Stimulated activated CD4-positive, alpha-beta T cell treated with anti-CD3 and anti-CD28 coated beads, Interleukin-4, amount 100 ng/mL, for 24 hours (primary cell): Measurements from ENCODE around the gene TNFRSF21.
"Not testable (repeated sequence)": the region's sequence is repeated elsewhere in the genome, so short reads cannot be mapped to it uniquely, and the experiment has no call there.

Experiments used
- DNase-seq: peaks from one replicate; pipeline ENCODE4 v3.0.0-alpha.2; 2020

TNFRSF21 gene

DNA sequence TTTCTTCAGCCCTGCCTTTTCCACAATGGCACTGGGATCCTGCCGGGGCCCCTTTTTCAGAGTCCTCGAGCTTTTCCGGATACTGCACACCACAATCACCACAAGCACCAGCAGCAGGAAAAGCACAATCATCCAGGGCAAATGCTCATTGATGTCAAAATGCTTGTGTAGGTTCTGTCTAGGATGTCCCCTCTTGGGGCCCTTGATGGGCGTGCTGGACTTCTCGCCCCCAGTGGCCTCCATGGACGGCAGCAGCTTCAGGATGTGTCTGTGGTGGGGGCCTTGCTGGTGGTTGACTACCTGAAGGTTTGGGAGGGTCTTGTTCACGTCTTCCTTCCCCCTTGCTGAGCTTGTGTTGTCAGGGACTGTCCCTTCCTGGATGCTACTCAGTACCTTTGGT, 25.7 kb downstream of the TNFRSF21 start:
- DNase-seq = no peak

DNA sequence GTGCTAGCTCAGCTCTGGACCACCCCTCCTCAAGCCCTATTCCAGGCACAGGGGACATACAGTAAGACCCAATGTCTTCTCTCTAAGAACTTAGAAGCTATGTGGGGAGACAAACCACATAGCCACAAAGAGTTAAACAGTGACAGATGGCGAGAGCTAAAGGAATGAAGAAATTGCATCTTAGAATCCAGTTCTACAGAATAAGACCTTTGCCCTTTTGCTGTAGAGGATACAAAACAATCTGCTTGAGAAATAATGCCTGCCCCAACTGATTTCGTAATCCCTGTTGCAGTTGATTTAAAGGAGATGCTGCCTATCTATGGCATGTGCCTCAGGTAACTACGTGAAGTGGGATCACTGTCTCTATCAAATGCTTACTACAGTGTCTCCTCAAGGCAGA, 31.2 kb downstream of the TNFRSF21 start:
- DNase-seq = no peak

DNA sequence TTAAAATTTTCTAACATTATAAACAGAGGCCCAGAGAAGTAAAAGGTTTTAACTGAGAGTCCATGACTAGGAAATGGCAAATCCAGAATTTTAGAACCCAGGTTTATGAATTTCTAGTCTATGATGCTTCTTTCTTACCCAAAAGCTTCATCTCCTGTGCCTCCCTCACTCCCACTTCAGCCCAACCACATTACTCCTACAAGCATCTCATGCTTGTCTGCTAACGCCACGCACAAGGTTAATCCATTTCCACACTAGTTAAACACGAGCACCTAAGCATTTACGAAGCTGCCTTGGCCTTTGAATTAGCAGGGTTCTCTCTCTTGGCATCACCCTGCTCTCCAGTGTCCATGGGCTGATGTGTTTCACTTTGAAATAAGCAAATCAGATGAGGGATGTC, 32.0 kb downstream of the TNFRSF21 start:
- DNase-seq = no peak

DNA sequence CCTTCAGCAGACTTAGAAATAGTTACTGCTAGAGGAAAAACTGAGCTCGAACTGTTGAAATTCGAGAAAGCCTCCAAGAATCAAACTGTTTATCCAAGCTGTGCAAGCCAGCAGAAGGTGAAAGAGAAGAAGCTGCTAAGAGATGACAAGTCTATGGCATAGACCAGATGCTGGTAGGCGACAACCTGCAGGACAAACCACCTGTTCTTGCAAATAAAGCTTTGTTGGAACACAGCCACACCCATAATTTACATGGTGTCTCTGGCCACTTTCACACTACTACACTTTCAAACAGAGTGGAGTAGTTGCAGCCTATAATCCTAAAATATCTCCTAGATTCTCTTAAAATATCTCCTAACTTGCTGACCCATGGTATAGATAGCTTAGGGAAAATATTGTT, 33.3 kb downstream of the TNFRSF21 start:
- no peak for DNase-seq

DNA sequence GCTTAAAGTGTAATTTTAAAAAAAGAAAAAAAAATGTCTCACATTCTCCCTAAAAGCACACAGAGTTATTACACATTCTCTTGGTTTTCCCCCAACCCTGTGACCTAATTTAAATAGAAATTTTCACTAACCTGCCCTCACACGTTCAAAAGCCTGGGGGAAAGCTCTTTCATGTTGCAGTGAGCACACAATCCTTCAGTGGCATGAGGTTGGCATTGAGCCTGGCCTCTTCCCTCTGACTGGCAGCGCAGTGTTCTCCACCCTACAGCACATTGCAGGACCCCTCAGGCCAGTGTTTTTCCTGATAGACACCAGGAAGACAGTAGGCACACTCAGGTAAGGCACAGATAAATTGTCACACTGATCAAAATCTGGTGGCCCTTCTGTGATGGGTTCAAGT, 34.1 kb downstream of the TNFRSF21 start:
- DNase-seq = no peak

DNA sequence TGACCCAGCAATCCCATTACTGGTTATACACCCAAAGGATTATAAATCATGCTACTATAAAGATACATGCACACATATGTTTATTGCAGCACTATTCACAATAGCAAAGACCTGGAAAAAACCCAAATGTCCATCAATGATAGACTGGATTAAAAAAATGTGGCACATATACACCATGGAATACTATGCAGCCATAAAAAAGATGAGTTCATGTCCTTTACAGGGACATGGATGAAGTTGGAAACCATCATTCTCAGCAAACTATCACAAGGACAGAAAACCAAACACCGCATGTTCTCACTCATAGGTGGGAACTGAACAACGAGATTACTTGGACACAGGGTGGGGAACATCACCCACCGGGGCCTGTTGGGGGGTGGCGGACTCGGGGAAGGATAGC, 34.6 kb downstream of the TNFRSF21 start:
- DNase-seq = not testable (repeated sequence)

DNA sequence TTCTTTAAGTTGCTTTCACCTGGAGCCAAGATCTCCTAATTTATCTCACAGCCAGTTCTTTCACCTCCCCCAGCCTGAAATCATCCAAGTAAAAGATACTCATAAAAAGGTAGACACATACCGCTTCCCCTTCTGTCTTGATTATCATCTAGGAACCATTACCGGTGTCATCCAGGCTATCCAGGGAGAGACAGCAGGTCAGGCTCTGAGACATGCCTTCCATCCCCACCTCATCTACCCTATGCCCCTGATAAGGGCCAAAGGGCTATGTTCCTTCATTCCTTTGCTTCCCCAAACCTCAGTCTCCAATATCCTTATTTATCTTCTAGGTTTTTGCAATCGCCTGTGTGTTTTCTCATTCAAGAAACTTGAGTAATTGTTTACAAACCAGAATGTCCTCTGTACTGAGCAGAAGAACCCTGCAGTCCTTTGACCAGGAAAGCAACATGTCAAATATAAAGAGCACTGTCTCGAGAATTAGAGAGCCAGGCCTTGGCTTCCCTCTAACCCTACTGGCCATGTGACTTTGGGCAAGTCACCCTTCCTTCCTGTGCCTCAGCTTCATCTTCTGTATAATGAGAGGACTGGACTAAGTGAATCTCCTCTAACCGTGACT, 41.0 kb downstream of the TNFRSF21 start:
- DNase-seq = no peak

DNA sequence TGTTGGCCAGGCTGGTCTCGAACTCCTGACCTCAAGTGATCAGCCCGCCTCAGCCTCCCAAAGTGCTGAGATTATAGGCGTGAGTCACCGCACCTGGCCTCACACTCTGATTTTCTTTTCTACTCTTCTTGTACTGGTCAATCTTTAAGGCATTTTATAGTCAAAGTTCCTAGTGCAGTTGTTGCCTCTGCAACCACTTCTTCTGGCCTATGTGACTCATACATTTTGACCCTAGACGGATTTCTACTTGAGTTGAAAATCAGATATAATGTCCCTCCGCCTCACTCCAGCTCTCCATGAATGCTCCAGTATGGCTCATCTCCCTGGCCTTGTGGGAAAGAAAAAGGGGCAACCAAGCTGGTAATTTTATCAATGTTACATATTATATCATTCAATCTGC, 42.4 kb downstream of the TNFRSF21 start:
- no peak for DNase-seq

DNA sequence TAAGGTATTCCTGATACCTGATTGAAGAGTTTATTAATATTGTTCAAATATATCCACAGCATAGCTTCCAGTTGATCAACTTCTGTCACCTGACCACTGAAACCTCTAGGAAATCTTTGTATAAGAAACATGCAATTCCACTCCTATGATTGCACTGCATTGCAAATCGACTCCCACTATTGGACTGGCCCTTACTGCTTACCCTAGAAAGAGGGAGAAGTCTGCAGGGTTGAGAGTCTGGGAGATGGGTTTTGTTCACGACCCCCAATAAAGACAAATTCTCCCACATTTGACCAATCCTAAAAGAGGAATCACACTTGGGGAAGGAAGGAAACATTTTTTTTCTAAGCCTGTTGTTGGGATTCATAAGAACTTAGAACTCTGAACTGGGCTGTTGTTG, 43.7 kb downstream of the TNFRSF21 start:
- no peak for DNase-seq

DNA sequence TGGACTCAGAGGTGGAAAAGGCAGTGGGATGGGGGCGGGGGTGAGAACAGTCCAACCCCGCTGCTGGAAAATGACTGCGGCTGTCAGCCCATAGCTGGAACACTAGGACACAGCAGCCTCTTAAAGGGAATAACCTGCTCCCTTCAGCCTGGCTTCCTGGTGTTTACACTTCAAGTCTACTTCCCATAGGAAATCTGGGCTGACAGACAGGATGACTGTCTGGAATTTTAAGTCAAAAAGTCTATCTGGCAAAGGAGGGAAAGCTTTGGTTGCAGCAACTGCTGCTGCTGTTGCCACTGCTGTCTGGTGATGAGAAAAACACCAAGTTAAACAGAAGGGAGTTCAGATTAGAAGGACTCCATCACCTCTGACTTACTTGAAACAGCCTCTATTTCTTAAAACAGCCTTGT, 44.9 kb downstream of the TNFRSF21 start:
- DNase-seq = no peak

DNA sequence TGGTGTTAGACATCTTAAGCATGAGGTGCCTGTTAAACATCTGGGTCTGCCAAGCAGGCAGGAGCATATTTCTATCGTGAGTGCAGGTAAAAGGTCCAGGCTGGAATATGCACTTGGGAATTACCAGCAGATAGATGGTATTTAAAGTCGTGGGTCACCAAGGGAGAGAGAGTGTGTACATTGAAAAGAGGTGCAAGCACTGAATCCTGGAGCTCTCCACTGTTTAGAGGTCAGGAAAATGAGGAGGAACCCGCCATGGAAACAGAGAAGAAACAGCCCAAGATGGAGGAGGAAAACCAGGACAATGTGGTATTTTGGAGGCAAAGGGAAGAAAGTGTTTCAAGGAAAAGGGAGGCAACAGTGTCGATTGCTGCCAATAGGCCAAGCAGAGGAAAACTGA, 46.4 kb downstream of the TNFRSF21 start:
- DNase-seq = no peak

DNA sequence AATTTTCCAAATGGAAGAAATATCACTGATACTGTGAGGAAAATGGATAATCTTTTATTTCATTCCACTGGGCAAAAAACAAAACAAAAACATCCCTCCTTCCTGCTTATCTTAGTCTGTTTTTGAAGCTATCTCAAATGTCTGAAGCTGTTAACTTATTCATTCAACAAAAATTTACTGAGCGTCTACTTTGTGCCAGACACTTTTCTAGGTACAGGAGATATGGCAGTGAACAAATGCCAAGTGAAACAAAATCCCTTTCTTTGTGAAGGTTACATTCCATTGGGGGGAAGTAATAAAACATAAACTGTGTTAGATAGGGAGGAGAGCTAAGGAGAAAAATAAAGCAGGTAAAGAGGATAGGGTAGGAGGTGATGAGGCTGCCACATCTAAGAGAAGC, 47.5 kb downstream of the TNFRSF21 start:
- no peak for DNase-seq

DNA sequence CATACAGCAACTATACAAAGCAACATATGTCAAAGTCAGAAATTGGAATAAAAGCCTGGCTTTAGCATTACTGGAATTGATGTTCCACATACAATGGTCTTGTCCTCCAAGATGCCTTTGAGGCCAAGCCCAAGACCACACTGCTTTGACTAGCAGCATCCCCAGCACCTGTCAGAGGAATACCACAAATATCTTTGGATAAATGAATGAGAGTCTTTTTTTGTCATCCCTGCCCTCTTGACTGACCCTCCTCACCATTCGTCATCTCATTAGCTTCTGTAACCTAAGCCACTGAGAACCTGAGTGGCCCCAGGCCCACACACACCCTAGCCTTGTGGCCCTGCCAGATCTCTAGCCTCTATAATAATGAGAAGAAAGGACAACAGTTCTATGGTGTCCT, 48.5 kb downstream of the TNFRSF21 start:
- no peak for DNase-seq

DNA sequence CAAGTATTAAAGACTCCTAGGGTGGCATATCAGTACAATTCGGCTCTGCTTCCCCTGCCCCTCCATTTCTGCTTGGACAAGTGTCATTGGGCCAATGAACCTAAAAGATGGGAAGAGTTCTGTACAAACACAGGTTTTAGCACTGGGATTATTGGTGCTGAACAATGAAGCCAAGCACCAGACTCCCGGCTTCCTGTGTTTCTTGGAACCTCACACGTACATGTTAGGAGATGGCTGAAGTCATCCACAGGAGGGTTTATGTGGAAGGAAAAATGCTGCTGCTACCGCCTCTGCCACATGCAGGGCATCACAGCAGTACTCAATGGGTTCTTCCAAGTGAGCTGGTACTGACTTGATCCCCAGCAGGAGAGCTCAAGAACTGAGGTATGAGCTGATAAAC, 49.7 kb downstream of the TNFRSF21 start:
- DNase-seq = no peak

DNA sequence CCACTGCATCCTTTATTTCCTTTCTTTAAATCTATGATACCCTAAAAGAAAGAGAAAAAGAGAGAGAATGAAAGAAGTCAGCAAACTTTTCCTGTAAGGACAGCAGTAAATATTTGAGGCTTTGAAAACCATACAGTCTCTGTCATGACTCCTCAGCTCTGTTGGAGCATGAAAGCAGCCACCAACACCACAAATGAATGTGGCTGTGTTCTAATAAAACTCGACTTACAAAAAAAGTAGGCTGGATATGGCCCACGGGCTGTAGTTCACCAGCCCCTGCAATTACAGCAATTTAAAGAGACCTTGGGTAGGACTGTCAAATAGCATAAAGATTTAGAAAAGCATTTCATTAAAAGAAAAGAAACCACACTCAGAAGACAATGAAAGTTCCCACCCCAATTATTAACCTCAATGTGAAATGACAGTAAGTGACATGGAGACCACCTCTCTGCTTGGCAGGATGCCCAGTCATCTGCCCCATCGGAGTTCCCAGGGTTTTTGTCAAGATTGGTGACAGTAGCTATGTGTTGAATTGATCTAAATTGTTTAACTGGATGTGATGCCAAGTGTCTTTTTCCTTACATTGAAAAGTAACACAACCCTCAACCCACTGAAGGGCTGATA, 50.9 kb downstream of the TNFRSF21 start:
- DNase-seq = no peak

DNA sequence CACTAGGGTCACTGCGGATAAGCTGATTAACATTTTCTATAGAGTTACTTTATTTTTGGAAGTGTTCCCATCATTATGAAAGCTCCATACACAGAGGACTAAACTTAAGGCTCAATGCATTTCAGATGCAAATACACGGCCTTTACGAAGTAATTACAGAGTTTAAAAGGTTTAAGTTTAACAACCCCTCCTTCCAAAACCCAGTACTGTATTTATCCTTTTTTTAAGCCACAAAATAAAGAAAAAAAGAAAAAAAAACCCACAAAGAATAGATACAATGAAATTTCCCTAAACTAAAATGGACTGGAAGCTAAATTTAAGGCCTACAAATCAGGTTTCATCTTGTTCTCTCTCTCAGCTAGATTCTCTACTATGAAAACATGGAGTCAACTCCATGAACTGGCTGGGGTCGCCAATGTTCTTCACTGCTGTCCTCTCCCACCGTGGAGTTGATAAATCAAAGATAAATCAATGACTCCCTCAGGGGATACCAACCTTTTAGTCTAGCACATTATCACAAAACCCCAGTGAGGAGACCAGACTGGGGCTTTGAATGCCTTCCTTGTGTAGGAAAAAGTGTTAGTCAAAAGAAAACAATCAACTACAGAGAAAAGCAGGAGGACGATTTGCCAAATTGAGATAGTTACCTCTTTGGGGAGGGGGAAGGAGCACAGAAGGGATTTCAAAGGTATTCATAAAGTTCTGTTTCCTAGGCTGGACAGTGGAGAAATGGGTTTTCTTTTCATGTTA, 52.5 kb downstream of the TNFRSF21 start:
- no peak for DNase-seq

DNA sequence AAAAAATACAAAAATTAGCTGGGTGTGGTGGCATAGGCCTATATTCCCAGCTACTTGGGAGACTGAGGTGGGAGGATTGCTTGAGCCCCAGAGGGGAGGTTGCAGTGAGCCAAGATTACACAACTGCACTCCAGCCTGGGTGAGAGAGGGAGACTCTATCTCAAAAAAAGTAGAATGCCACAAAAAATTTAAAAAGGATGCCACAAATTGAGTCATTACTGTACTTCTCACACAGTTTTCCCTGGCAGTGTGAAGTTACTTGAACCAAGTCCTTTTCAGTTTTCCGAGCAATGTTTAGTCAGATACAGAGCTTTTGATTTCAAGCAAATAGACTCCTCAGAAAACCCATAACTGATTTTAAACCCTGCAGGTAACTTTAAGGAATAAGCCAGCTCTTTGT, 53.3 kb downstream of the TNFRSF21 start:
- DNase-seq = no peak

DNA sequence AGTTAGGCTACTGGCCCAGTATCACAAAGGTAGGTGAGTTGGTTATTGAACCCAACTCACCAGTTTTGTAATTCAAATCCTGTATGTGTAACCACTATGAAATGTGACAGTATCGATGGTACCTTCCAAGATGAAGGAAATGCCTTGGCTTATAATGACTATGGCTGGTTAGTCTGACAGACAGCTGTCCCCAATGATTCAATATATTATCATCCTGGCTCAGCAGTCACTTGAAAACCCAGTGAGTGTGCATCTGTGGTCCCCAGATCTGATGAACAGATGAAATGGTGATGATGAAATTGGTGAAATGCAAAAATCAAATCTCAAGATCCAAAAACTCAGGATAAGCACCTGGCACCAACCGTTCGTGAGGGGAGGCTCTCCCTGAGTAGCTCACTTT, 54.8 kb downstream of the TNFRSF21 start:
- no peak for DNase-seq

DNA sequence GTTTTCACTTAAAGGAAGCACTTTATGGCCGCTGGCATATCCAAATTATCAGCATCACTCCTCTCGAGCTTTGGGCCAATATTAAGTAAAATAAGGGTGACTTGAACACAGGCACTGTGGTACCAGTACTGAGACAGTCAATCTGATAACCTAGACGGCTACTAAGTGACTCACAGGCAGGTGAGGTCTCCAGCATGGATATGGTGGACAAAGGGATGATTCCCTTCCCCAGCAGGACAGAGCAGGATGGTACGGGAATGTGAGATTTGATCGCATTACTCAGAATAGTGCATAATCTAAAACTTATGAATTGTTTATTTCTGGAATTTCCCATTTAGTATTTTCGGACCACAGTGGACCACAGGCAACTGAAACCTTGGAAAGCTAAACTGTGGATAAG, 55.7 kb downstream of the TNFRSF21 start:
- DNase-seq = no peak

DNA sequence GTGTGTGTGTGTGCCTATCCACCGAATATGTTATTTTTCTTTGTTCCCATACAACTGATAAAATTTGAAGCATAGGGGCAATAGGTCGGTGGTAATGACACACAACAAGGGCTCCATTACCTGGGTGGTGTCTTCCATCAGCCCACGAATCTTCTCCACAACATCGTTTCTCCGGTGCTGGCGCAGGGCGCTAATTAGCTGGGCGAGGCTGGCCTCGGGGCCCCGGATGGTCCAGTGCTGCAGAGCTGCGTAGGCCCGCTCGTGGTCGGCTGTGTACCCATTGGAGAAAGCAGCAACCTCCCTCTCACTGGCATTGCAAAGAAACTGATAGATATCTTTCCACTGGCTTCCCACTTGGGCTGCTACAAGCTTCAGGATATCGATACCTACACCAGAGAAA, 56.6 kb downstream of the TNFRSF21 start:
- DNase-seq = no peak

DNA sequence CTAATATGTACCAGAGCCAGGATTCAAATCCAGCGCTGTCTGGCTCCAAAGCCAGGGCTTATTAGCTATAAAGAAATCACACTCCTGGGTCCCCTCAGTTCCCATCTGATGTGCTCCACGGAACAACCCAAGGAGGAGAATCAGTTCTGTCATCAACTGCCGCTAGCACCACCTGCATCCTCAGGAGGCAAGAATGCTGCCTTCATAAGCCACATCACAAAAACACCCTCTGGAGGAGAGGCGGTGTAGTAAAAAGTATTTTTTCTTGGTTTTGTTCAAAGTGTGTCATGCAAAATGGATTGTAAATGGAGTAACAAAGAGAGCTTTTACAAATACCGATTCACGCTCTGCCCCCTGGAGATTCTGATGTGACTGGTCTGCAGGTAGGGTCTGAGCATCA, 57.1 kb downstream of the TNFRSF21 start:
- DNase-seq = no peak

DNA sequence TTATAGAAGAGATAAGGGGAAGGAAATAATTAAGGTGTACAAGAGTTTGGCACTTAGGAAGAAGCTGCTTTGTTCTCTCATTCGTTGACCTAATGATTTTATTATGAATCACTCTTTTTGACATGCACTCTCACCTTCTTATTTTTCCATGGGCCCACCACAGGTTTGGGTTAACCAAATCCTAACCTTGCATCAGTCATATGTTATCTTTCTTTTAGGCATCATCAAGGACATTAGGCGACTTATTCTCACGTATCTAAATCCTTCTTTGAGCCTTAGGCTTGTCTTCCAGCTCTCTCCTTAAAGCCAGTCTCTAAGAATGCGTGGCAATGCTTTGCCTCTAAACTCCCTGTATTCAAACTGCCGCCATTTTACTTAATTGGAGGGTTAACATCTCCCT, 58.3 kb downstream of the TNFRSF21 start:
- no peak for DNase-seq

DNA sequence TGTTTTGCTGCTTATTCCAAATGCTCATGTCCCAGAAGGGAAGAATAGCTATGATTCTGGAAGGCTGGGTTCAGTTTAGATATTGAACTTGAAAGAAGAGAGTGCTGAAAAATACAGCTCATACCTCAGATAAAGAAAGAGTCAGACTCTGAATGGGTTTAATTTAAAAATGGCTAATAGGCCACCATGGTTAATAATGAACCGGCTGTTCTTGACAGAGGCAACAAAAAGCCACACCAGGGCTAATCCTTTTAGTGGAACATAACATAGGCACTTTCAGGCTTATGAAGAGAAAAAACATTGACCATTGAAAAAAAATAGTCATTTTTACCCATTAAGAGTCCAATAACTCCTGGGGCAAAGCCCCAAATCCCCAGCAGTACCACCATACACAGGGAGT, 59.4 kb downstream of the TNFRSF21 start:
- DNase-seq = no peak

DNA sequence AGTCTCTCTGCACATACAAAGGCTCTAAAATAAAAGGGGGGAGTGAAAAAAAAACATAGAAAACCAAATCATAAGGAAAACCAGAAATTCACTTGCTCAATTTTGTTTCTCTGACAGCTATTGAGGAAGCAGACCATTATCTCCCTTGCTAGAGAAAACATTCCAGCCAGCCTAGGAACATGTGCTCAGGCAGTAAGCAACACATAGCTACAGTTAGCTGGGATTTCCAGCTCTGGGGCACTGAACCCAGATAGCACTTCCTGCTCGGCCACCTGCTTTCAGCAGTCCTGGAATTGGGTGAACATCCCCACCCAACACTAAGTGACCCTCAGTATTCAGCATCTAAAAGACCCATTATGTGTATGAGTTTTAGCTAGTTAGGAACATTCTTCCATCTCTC, 61.3 kb downstream of the TNFRSF21 start:
- no peak for DNase-seq
